Medulla oblongata (tissue), 1 donor: ENCODE data around the gene SLC5A7.

Experiments
- DNase-seq: peaks from one replicate; pipeline ENCODE4 v3.0.0-alpha.2; 2015; ENCODE audit errors: extremely low spot score

The SLC5A7 gene

DNA sequence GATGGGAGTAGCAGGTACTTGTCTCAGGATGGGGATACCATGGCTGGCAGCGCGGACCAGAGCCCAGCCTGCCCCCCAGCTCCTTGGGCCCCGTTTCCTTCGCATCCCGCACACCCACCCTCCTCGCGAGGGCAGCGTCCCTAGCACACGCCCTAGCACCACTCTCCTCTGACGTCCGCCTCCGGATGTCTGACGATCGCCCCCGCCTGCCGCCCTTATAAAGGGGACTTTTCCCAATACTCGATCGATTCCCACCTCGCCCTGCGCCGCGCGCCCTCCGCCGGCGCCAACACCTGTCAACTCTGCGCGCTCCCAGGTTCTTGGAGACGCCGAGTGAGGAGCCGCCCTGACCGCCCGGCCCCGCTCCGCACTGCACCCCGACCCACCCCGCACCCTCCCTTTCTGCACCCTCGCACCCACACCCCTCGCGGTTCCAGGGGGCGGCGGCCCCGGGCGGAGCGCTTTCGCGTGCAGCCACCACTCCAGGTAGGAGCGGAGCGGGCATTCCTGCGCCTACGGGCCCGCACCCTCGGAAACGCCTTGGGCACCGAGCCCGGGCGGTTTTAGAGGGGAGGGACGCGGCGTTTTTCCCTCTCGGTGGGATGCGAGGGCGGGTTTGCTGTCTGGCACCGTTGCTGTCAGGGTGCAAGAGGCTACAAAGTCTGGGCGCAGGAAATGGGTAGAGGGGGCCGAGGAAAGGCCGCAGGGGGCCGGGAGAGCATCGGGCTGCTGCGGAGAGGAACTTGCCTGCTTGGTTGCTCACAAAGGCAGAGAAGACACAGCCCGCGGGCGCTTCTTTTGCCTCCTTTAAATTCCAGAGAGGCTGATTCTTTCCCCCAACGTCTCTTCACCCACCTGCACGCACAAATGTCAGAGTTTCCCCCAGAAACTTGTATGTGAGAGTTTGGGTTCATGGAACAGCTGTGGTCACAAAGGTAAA is at the start of gene SLC5A7:
Gene SLC5A7, plus strand, starts transcription at position 247 of the 940 bp plus-strand sequence. CDS start 1,632 bp downstream, outside the sequence.
- no peak for DNase-seq

DNA sequence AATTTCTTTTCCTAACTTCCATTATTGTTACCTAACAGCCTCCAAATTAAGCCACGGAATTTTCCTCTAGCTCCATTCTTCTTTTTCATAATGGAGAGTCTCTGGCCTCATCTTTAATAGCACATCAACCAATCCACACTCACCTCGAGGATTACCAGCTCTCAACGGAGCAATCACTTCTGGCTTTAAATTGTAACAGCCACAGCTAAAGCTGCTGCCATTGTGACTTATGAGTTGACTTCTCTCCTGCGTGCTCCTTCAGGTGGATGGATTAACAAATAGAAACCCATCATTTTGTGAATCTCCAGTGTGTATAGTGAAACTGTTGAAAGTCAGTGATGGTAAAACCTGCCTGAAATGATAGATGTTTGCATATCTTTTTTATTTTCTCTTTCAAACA is 24.9 kb upstream of the SLC5A7 start:
- DNase-seq, result no peak

GRCh38 chr2:107964185-107964584 is 22.1 kb upstream of the SLC5A7 start:
- no peak for DNase-seq

- DNase-seq, result no peak
These were observed 1.6 kb upstream of the SLC5A7 start for GRCh38 chr2:107984707-107985106.

GRCh38 chr2:107988108-107988507 is 1.8 kb downstream of the SLC5A7 start:
- no peak for DNase-seq

DNA sequence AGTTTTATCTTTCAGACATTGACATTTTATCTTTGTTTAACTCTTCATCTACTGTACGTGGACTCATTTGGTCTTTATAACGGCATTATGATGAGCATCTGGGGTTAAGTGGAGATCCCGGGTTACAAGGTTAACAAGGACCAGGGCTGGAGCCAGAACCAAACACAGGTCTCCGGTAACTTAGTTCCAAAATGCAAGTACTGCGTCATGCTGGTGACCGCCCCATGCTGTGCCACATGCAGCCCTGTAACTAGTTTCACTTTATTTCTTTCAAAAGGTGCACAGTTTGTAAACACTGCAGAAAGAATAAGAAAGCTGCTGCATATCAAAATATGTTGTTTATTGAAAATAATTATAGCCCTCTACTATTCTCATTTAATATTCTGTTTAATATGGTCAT is 3.1 kb downstream of the SLC5A7 start:
- DNase-seq, result no peak

DNA sequence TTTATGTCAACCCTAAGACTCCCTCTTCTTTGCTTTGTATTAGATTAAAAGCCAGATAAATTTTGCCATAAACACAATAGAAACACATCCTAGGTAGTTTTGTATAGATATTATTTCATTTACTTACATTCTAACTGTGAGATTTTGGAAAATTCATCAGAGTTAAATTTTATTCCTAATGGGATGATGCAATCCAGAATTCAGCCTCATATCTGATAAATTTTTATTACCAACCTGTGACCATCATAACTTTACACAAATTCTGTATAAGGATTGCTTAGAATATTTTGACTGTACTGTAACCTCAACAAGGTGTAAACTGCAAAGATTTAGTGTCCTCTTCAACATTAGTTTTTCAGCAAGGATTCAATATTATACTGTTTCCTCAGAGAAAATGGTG is 4.4 kb downstream of the SLC5A7 start:
- DNase-seq, result no peak

GRCh38 chr2:107992069-107992468 is 5.7 kb downstream of the SLC5A7 start:
- DNase-seq, result no peak

DNA sequence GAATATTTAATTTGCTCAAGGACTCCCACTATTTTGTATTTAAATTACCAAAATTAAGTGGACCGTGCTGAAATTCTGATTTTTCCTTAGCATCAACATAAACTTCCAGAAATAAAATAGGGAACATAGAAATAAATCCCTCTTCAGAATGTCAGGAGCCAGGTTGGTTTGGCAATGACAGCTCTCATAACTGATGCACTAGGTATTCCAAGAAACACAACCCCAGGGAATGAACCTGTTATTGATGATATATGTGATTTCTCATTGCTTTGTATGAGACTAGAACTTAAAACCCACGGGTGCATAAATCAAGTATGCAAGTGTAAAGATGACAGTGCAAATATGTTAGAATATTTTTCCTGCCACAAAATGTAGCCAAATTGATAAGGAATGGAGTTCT is 12.8 kb downstream of the SLC5A7 start:
- no peak for DNase-seq

GRCh38 chr2:108010912-108011591 is 24.7 kb downstream of the SLC5A7 start:
- DNase-seq, result no peak

DNA sequence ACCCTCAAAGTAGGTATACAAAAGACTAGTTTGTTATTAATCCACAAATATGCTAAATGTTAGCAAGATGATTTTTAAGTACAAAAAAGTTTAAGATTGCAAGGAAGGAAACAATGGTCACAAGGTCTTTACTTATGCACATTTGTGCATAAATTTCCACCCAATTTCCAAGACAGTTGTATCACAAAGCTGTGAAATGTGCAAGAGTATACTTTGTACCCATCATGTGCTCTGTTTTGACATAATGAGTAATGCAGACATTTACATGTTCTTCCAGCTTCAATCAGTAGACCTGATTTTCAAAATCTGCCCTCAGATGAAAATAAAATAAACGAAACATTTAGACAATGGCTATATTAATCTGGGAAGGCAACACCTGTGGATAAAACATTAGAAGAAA is 27.0 kb downstream of the SLC5A7 start:
- DNase-seq, result no peak

DNA sequence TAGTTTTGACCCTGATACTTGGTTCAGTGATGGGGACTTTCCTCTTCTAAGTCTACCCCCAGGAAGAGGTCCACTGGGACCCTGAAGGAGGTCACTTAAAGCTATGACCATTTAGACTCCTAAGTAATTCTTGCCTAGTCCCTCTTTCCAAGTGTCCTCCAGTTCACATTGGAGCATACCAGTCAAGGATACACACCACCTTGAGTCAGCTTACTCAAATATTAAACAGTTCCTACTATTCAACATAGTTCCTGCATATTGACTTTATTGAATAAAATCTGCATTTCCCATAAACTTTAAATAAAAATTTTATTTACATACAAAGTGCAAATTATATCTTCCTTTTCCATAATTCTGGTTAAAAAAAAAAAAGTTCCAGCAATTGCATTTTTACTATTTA is 36.3 kb downstream of the SLC5A7 start:
- DNase-seq, result no peak

GRCh38 chr2:108023776-108024175 is 37.5 kb downstream of the SLC5A7 start:
- DNase-seq, result no peak

DNA sequence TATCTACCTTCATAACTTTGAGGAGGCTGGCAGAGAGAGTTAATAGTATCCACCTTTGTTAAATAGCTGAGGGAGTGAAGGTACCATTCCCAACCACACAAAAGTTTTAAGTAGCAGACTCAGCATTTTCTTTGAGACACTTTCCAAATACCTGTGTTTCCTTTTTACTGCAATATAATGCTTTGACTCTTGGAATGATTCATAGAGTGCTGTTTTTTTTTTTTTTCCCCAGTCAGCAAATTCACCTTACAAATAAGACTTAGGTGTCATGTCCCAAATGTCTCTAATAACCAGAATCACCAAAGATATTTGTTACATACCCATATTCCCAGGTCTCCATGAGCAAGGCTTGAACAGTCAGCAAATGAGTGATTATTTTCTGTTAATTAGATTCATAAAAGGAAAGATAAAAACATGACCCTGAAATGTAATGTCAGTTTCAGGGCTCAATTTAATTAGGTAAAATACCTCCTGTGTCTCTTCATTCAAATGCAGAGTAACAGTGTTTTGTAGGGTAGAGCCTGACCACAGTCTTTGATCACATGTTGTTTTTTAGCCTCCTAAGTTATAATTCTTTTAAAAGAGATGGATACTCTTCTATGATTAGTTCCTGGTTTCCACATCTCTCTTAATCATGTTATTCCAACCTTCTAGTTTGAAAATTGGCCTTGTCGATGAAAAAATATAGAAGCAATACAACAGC is 39.9 kb downstream of the SLC5A7 start:
- no peak for DNase-seq

DNA sequence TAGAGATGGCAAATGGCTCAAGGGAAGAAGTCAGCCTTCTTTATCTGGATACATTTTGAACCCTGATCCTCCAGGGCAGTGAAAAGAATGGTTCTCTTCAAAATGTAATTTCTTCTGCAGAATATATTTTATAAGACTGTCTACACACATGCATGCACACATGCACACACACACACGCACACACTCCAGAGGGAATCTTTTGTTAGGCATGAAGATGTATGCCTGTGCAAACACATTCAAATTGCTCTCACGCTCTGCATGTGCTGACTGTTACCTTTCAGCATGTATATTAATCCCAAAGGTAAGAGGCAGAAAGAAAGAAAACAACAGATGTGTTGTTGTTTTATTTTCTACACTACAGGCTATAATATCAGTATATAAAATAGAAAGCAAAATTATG is 43.2 kb downstream of the SLC5A7 start:
- DNase-seq, result no peak

GRCh38 chr2:108029912-108030311 is 43.6 kb downstream of the SLC5A7 start:
- DNase-seq, result no peak

DNA sequence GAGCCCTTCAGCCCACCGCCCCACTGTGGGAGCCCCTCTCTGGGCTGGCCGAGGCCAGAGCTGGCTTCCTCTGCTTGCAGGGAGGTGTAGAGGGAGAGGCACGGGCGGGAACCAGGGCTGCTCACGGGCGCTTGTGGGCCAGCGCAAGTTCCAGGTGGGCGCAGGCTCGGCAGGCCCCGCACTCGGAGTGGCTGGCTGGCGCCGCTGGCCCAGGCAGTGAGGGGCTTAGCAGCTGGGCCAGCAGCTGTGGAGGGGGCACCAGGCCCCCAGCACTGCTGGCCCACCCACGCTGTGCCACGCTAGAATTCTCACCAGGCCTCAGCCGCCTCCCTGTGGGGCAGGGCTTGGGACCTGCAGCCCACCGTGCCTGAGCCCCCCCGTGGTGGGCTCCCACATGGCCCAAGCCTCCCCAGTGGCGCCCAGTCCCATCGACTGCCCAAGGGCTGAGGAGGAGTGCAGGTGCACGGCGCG is 45.2 kb downstream of the SLC5A7 start:
- no peak for DNase-seq

DNA sequence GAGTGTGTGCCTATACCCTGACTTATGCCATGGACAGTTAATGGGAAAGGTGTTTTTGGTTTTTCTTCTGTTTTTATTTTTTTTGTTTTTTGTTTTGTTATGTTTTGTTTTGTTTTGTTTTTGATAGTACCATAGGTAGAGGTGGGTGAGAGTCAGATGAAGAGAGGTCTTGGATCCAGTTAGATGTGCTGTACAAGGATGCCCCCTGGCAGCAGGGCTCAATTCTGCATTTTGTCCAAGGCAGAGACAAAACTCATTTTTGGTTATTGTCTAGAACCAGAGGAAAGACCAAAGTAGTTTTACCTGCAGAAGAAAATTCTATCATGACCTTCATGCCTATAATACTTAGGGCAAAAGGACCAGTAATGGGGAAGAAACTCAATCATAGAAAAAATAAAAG is 48.5 kb downstream of the SLC5A7 start:
- DNase-seq, result no peak

- no peak for DNase-seq
These were observed 62.4 kb downstream of the SLC5A7 start for GRCh38 chr2:108048752-108049151.

- no peak for DNase-seq
These were observed 72.3 kb downstream of the SLC5A7 start for GRCh38 chr2:108058576-108059137.

GRCh38 chr2:108061439-108062042 is 75.2 kb downstream of the SLC5A7 start:
- no peak for DNase-seq
